BE2C (cell line): ENCODE data around the gene NEUROD1.

Source experiments
- DNase-seq: peaks from one replicate; pipeline ENCODE4 v3.0.0-alpha.2; 2020
- H3K27me3 ChIP-seq: fragments of 250-450 bp; sonication (Bioruptor Pico); 2 replicates; pipeline ENCODE4 v1.5.1; 2020; ENCODE audit warnings: mild to moderate bottlenecking
- H3K36me3 ChIP-seq: fragments of 250-450 bp; sonication (Bioruptor Pico); 2 replicates; pipeline ENCODE4 v1.5.1; 2020; ENCODE audit warnings: mild to moderate bottlenecking
- H3K4me1 ChIP-seq: fragments of 250-450 bp; sonication (Bioruptor Pico); 2 replicates; pipeline ENCODE4 v1.5.1; 2020
- H3K4me3 ChIP-seq: 2 replicates; pipeline ENCODE4 v1.5.1; 2011; ENCODE audit warnings: low read depth, low read length
- H3K9me3 ChIP-seq: fragments of 250-450 bp; sonication (Bioruptor Pico); 2 replicates; pipeline ENCODE4 v1.5.1; 2020
- CTCF ChIP-seq: IDR thresholded peaks from 2 replicates; pipeline ENCODE4 v1.5.1; 2012; ENCODE audit warnings: mild to moderate bottlenecking, low read depth, low read length

NEUROD1 gene

GRCh38 chr2:181680937-181681811, 857 bp upstream of the NEUROD1 start:
- no peaks in the 10 kb centered on the region for H3K36me3 ChIP-seq
- H3K27me3 ChIP-seq = peaks cover 70% of the 10 kb centered on the region
- H3K4me3 ChIP-seq = peak overlapping the region; percentile 16; the same call in 1 of the 2 replicates
- no peak for TF ChIP-seq CTCF
- no peaks in the 10 kb centered on the region for H3K4me1 ChIP-seq
- DNase-seq = no peak
- H3K9me3 ChIP-seq = no peaks in the 10 kb centered on the region

GRCh38 chr2:181679544-181679979, 755 bp downstream of the NEUROD1 start:
- H3K27me3 ChIP-seq = peaks cover 64% of the 10 kb centered on the region
- H3K36me3 ChIP-seq = no peaks in the 10 kb centered on the region
- no peaks in the 10 kb centered on the region for H3K9me3 ChIP-seq
- H3K4me3 ChIP-seq = no peak overlapping the region
- TF ChIP-seq CTCF = no peak
- no peaks in the 10 kb centered on the region for H3K4me1 ChIP-seq
- no peak for DNase-seq

- TF ChIP-seq CTCF = no peak
- H3K36me3 ChIP-seq = no peaks in the 10 kb centered on the region
- H3K4me1 ChIP-seq = no peaks in the 10 kb centered on the region
- H3K9me3 ChIP-seq = no peaks in the 10 kb centered on the region
- no peak overlapping the region for H3K4me3 ChIP-seq
- no peak for DNase-seq
- peaks cover 59% of the 10 kb centered on the region for H3K27me3 ChIP-seq
Measured at GRCh38 chr2:181678861-181679543, 1.3 kb downstream of the NEUROD1 start.

GRCh38 chr2:181677912-181678586, 2.3 kb downstream of the NEUROD1 start:
- no peak overlapping the region for H3K4me3 ChIP-seq
- DNase-seq = no peak
- TF ChIP-seq CTCF = no peak
- peaks cover 52% of the 10 kb centered on the region for H3K27me3 ChIP-seq
- no peaks in the 10 kb centered on the region for H3K4me1 ChIP-seq
- H3K36me3 ChIP-seq = no peaks in the 10 kb centered on the region
- no peaks in the 10 kb centered on the region for H3K9me3 ChIP-seq

- H3K9me3 ChIP-seq = no peaks in the 10 kb centered on the region
- no peaks in the 10 kb centered on the region for H3K4me1 ChIP-seq
- no peak for TF ChIP-seq CTCF
- H3K36me3 ChIP-seq = no peaks in the 10 kb centered on the region
- no peak overlapping the region for H3K4me3 ChIP-seq
- H3K27me3 ChIP-seq = peaks cover 29% of the 10 kb centered on the region
- DNase-seq = no peak
Measured at GRCh38 chr2:181675254-181675653, 5.1 kb downstream of the NEUROD1 start.
